GM12878 (cell line): ENCODE data around the gene ADH1A. TPM values are rescaled to one million over a fixed set of nuclear protein-coding genes. Genes with fewer than 3 reads are reported as not detected.

Experiments used
- ATAC-seq: fragments of 200-7000 bp; cut with Tn5 transposase; 3 replicates; pipeline ENCODE4 v1.9.1; 2020; ENCODE audit warnings: mild to moderate bottlenecking, moderate library complexity
- BruUV-seq: library from RNA; stranded (reverse); fragments of 400-500 nt; replicated peaks from 2 replicates; lab custom pipeline; 2021; lab: Mats Ljungman, UMichigan
- CTCF ChIA-PET: fragments of 300-600 bp; sonication (Branson Sonifier 250); formaldehyde crosslinking; extraction: SDS; loops from one replicate; lab custom pipeline; 2021; ENCODE audit warnings: inconsistent platforms; lab: Yijun Ruan, JAX
- POLR2A ChIA-PET: fragments of 350-600 bp; formaldehyde crosslinking; extraction: SDS; loops from one replicate; lab custom pipeline; 2021; ENCODE audit warnings: inconsistent platforms; lab: Charles Lee
- RAD21 ChIA-PET: fragments of 300-600 bp; sonication (Branson Sonifier 250); formaldehyde crosslinking; loops from one replicate; lab custom pipeline; 2023; ENCODE audit warnings: antibody characterized with exemption; ENCODE audit not compliant: unreplicated experiment; lab: Charles Lee
- SMC1A ChIA-PET: fragments of 300-600 bp; sonication (Branson Sonifier 250); formaldehyde crosslinking; loops from one replicate; lab custom pipeline; 2023; ENCODE audit not compliant: unreplicated experiment, uncharacterized antibody; lab: Charles Lee
- DNase-seq: peaks from one replicate; pipeline ENCODE4 v3.0.0-alpha.2; 2011; ENCODE audit warnings: low read depth, low spot score
- FAIRE-seq: peaks from 3 replicates; lab custom pipeline; 2011; peaks lifted over from hg19 to GRCh38; lab: Jason Lieb, UNC
- H2AFZ ChIP-seq: 2 replicates; pipeline ENCODE4 v1.6.0; 2011; ENCODE audit warnings: low read depth, low read length, control low read depth; ENCODE audit not compliant: control insufficient read depth
- H3K27ac ChIP-seq: 2 replicates; pipeline ENCODE4 v1.5.1; 2011; ENCODE audit warnings: control low read depth; ENCODE audit not compliant: control insufficient read depth, insufficient read depth
- H3K27me3 ChIP-seq, 2 experiments: replicated peaks in 1 of 2; 2 replicates each; pipeline versions ENCODE4 v1.6.0 to v1.6.1; 2011; ENCODE audit warnings: low read length in 1 of 2; ENCODE audit not compliant: control insufficient read depth in 2 of 2, insufficient read depth in 2 of 2
- H3K36me3 ChIP-seq, 2 experiments: 2 replicates each; pipeline ENCODE4 v1.5.1; 2011; ENCODE audit warnings: low read length in 1 of 2; ENCODE audit not compliant: control insufficient read depth in 2 of 2, insufficient read depth in 2 of 2
- H3K4me1 ChIP-seq: 2 replicates; pipeline ENCODE4 v1.6.1; 2011; ENCODE audit warnings: mild to moderate bottlenecking, low read length, moderate library complexity, mixed read lengths; ENCODE audit not compliant: control insufficient read depth, insufficient read depth
- H3K4me2 ChIP-seq: 2 replicates; pipeline ENCODE4 v1.6.0; 2011; ENCODE audit warnings: control low read depth; ENCODE audit not compliant: control insufficient read depth, insufficient read depth
- H3K4me3 ChIP-seq: fragments of 200-600 bp; sonication (generic); 2 replicates; pipeline ENCODE4 v1.5.1; 2016
- H3K79me2 ChIP-seq: 2 replicates; pipeline ENCODE4 v1.6.0; 2011; ENCODE audit warnings: low read length; ENCODE audit not compliant: control insufficient read depth, insufficient read depth
- H3K9ac ChIP-seq: 2 replicates; pipeline ENCODE4 v1.8.0; 2011; ENCODE audit warnings: low read length, control low read depth, mixed read lengths; ENCODE audit not compliant: control insufficient read depth, insufficient read depth
- H3K9me3 ChIP-seq: replicated peaks from 3 replicates; pipeline ENCODE4 v1.5.1; 2011; ENCODE audit warnings: mild to moderate bottlenecking, low read length; ENCODE audit not compliant: control insufficient read depth, insufficient read depth
- H4K20me1 ChIP-seq: 2 replicates; pipeline ENCODE4 v1.6.0; 2011; ENCODE audit not compliant: control insufficient read depth, insufficient read depth
- BMI1 ChIP-seq: fragments of 450-650 bp; IDR thresholded peaks from 2 replicates; pipeline ENCODE4 v1.6.1; 2016; ENCODE audit warnings: mild to moderate bottlenecking, moderate library complexity, borderline replicate concordance
- FOS ChIP-seq: IDR thresholded peaks from 3 replicates; pipeline ENCODE4 v1.6.1; 2011; ENCODE audit warnings: borderline replicate concordance; ENCODE audit not compliant: insufficient read length; ENCODE audit errors: extremely low read depth
- FOXK2 ChIP-seq: fragments of 450-650 bp; IDR thresholded peaks from 2 replicates; pipeline ENCODE4 v1.6.1; 2017; ENCODE audit warnings: mild to moderate bottlenecking, moderate library complexity
- HDAC6 ChIP-seq: fragments of 200-600 bp; sonication (generic); IDR thresholded peaks from one replicate; pipeline ENCODE4 v1.8.0; 2017; ENCODE audit warnings: antibody characterized with exemption; ENCODE audit not compliant: unreplicated experiment
- IKZF1 ChIP-seq: fragments of 450-650 bp; conservative IDR thresholded peaks from 2 replicates; pipeline ENCODE4 v1.6.1; 2017; ENCODE audit warnings: antibody characterized with exemption, mild to moderate bottlenecking
- KDM1A ChIP-seq: fragments of 200-600 bp; sonication (generic); IDR thresholded peaks from 2 replicates; pipeline ENCODE4 v1.6.1; 2016; ENCODE audit warnings: borderline replicate concordance
- MTA3 ChIP-seq: IDR thresholded peaks from 2 replicates; pipeline ENCODE4 v1.6.1; 2012; ENCODE audit warnings: low read length, inconsistent platforms, borderline replicate concordance
- MYB ChIP-seq: fragments of 150-350 bp; IDR thresholded peaks from 2 replicates; pipeline ENCODE4 v1.6.1; 2014; ENCODE audit warnings: mild to moderate bottlenecking, low read depth, low read length, borderline replicate concordance
- SIN3A ChIP-seq: IDR thresholded peaks from 2 replicates; pipeline ENCODE4 v1.6.1; 2012; ENCODE audit warnings: low read depth, low read length, improper control_type of control experiment
- SP1 ChIP-seq: IDR thresholded peaks from one replicate; pipeline ENCODE4 v1.6.1; 2011; ENCODE audit warnings: low read depth, low read length
- SRF ChIP-seq, 2 experiments: IDR thresholded peaks; 2 replicates each; pipeline ENCODE4 v1.6.1; 2011; ENCODE audit warnings: low read depth in 2 of 2, low read length in 2 of 2, mild to moderate bottlenecking in 1 of 2, moderate library complexity in 1 of 2
- ZNF217 ChIP-seq: fragments of 450-650 bp; IDR thresholded peaks from 2 replicates; pipeline ENCODE4 v1.6.1; 2017; ENCODE audit warnings: antibody characterized with exemption, mild to moderate bottlenecking
- ZNF384 ChIP-seq: IDR thresholded peaks from 2 replicates; pipeline ENCODE4 v1.6.1; 2012; ENCODE audit warnings: low read depth, mild to moderate bottlenecking, low read length, improper control_type of control experiment, borderline replicate concordance
- WGBS: methylation state at CpG from one replicate; pipeline ENCODE4 v1.1.6; 2016; ENCODE audit warnings: low lambda C conversion rate; ENCODE audit not compliant: insufficient replicate concordance, insufficient coverage; ENCODE audit errors: missing lambda C conversion rate; 5-methylcytosine and 5-hydroxymethylcytosine counted together
- in situ Hi-C: fragments of 300-500 bp; cut with MboI; formaldehyde crosslinking; loops from 9 replicates; pipeline ENCODE4 v1.14.3; 2018; ENCODE audit warnings: mixed read lengths
- intact Hi-C: fragments of 100-400 bp; cut with micrococcal nuclease; formaldehyde crosslinking; loops from one replicate; pipeline ENCODE4 v1.14.2; 2022; ENCODE audit not compliant: unreplicated experiment
- polyA plus RNA-seq, 11 experiments: library from polyadenylated mRNA; depleted of rRNA in 4 of 11; unstranded in 6 of 11; stranded (reverse) in 5 of 11; fragments of >200 nt; fragmentation: Nextera tagmentation in 4 of 11; fragmentation: Illumina TruSeq in 1 of 11; extraction: Ambion mirVana in 4 of 11; extraction: Trizol in 1 of 11; gene quantifications; 1 replicate in 1 of 11; 2 replicates in 10 of 11; pipeline versions ENCODE4 v1.2.1 to v1.2.3, GENCODE V29; 2011 to 2016; ENCODE audit warnings: inconsistent platforms in 2 of 11, missing spikeins in 2 of 11, low read depth in 1 of 11
- total RNA-seq, 4 experiments: library from RNA; depleted of rRNA in 3 of 4; stranded (reverse); fragments of >200 nt in 3 of 4; fragmentation: Illumina TruSeq in 1 of 4; extraction: Trizol in 1 of 4; gene quantifications; 2 replicates each; pipeline versions ENCODE4 v1.2.1 to v1.2.3, GENCODE V29; 2013 to 2021
- TF ChIP-seq, protein P1 (sequence below): fragments of 450-650 bp; IDR thresholded peaks from 2 replicates; pipeline ENCODE4 v1.6.1; 2018; ENCODE audit warnings: borderline replicate concordance, mild to moderate bottlenecking; ENCODE audit not compliant: partially characterized antibody
- TF ChIP-seq, protein P2 (sequence below): fragments of 450-650 bp; IDR thresholded peaks from 2 replicates; pipeline ENCODE4 v1.6.1; 2017; ENCODE audit warnings: borderline replicate concordance

The ADH1A gene
- total and polyA plus RNA-seq, 10 of the 15 experiments (the other 5 are each of a cell fraction or from before 2014, with no cell fraction given): not detected

DNA sequence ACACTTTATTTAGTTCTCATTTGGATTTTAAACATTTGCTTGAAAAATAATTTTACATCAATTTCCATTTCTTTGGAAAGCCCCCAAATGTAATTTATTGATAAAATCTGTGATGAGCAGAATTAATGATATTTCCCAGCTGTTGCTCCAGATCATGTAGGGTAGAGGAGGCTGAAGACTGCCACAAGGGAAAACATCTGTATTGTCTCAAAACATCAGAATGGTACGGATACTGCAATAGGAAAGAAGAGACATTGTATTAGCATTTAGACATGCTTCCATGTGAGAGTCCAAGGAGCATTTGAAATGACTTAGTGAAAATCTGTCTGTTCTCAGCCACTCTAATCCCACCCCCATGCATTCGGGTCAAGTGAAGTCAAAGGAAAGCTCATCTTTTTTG lies 14.4 kb downstream of the ADH1A start:
- Histone ChIP-seq H3K4me2 (no peak overlapping the region), H2AFZ (no peak overlapping the region), H3K36me3 (no peaks in the 10 kb centered on the region), H3K27me3 (no peaks in the 10 kb centered on the region), H3K4me1 (no peaks in the 10 kb centered on the region), H3K9ac (no peak overlapping the region), H3K9me3 (no peaks in the 10 kb centered on the region), H3K79me2 (no peaks in the 10 kb centered on the region), H4K20me1 (no peaks in the 10 kb centered on the region), H3K4me3 (no peak overlapping the region), H3K27ac (no peak overlapping the region)
- CTCF ChIA-PET: no interaction called here
- intact Hi-C loops (no loop called here), in situ Hi-C loops (no loop called here)
- POLR2A ChIA-PET: interaction anchor here (0.6 kb wide), 1 partner anchor 9 kb away, joined by 4 read pairs; no protein-coding TSS in a partner anchor
- DNase-seq (no peak), FAIRE-seq (no peak), ATAC-seq (no peak)
- RAD21 ChIA-PET: no interaction called here
- no TSS peak for BruUV-seq
- SMC1A ChIA-PET: no interaction called here
- WGBS: 55% methylated on average over 2 of the region's 2 CpGs
- TF ChIP-seq, protein P1, sequence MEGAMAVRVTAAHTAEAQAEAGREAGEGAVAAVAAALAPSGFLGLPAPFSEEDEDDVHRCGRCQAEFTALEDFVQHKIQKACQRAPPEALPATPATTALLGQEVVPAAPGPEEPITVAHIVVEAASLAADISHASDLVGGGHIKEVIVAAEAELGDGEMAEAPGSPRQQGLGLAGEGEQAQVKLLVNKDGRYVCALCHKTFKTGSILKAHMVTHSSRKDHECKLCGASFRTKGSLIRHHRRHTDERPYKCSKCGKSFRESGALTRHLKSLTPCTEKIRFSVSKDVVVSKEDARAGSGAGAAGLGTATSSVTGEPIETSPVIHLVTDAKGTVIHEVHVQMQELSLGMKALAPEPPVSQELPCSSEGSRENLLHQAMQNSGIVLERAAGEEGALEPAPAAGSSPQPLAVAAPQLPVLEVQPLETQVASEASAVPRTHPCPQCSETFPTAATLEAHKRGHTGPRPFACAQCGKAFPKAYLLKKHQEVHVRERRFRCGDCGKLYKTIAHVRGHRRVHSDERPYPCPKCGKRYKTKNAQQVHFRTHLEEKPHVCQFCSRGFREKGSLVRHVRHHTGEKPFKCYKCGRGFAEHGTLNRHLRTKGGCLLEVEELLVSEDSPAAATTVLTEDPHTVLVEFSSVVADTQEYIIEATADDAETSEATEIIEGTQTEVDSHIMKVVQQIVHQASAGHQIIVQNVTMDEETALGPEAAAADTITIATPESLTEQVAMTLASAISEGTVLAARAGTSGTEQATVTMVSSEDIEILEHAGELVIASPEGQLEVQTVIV: no peak
- TF ChIP-seq ZNF217: no peak

DNA sequence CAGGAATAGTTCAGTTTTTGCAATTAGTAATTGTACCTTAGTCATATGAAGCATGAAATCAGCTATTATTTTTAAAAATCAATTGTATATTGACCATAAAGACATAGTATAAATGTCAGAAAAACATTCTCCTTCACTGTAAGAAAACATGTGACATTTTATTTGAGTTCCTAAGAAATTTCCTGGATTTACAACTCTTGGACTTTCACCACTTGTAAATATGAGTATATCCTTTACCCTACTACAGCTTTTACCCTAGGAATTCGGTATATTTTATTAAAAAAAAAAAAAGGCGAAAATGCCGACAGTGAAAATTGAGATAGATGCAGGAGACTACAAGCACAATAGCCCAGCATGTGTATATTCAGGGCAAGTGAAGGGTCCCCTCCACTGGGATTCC lies 14.9 kb downstream of the ADH1A start:
- in situ Hi-C loops: no loop called here
- FAIRE-seq: no peak

More for the DNA sequence above, 14.9 kb downstream of the ADH1A start:
- ATAC-seq (no peak), DNase-seq (no peak)
- BruUV-seq: no TSS peak
- POLR2A ChIA-PET: no interaction called here
- no peak overlapping the region for H3K27ac ChIP-seq
- no peak overlapping the region for H3K9ac ChIP-seq
- H2AFZ ChIP-seq: no peak overlapping the region
- no peaks in the 10 kb centered on the region for H3K79me2 ChIP-seq
- SMC1A ChIA-PET: no interaction called here
- RAD21 ChIA-PET: no interaction called here
- CTCF ChIA-PET: no interaction called here
- WGBS: 52% methylated on average over 3 of the region's 3 CpGs
- no peaks in the 10 kb centered on the region for H3K9me3 ChIP-seq
- no peaks in the 10 kb centered on the region for H3K36me3 ChIP-seq
- no peak overlapping the region for H3K4me2 ChIP-seq
- intact Hi-C loops: no loop called here
- no peaks in the 10 kb centered on the region for H3K4me1 ChIP-seq
- TF ChIP-seq BMI1 (no peak), MTA3 (no peak), KDM1A (no peak), MYB (no peak), SP1 (no peak), FOXK2 (no peak), SRF (IDR thresholded peaks at IDR 0.05; ENCODE audit: low read depth in 2 of 2, low read length in 2 of 2) (no peak), ZNF384 (no peak), IKZF1 (no peak), SIN3A (no peak), HDAC6 (no peak), FOS (no peak)
- TF ChIP-seq, protein P2, sequence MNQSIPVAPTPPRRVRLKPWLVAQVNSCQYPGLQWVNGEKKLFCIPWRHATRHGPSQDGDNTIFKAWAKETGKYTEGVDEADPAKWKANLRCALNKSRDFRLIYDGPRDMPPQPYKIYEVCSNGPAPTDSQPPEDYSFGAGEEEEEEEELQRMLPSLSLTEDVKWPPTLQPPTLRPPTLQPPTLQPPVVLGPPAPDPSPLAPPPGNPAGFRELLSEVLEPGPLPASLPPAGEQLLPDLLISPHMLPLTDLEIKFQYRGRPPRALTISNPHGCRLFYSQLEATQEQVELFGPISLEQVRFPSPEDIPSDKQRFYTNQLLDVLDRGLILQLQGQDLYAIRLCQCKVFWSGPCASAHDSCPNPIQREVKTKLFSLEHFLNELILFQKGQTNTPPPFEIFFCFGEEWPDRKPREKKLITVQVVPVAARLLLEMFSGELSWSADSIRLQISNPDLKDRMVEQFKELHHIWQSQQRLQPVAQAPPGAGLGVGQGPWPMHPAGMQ: no peak
- TF ChIP-seq, all 136 proteins: peak for 0
- no peaks in the 10 kb centered on the region for H4K20me1 ChIP-seq
- no peak overlapping the region for H3K4me3 ChIP-seq
- H3K27me3 ChIP-seq: no peaks in the 10 kb centered on the region
